Body of pancreas (tissue), 4 donors: ENCODE measurements around the gene TKFC.

ENCODE experiments used
- POLR2A ChIP-seq, 3 donors: fragments of 450-650 bp; IDR thresholded peaks; one replicate each; pipeline ENCODE4 v1.6.1; 2016; ENCODE audit warnings: antibody characterized with exemption in 3 of 3, mild to moderate bottlenecking in 2 of 3
- TF ChIP-seq, protein P1 (sequence below), 7 experiments: fragments of 450-650 bp in 4 of 7; fragments of 200-600 bp in 3 of 7; sonication (generic) in 3 of 7; IDR thresholded peaks; one replicate each; pipeline ENCODE4 v1.5.1; 2016 to 2019; ENCODE audit warnings: antibody characterized with exemption in 7 of 7

DNA sequence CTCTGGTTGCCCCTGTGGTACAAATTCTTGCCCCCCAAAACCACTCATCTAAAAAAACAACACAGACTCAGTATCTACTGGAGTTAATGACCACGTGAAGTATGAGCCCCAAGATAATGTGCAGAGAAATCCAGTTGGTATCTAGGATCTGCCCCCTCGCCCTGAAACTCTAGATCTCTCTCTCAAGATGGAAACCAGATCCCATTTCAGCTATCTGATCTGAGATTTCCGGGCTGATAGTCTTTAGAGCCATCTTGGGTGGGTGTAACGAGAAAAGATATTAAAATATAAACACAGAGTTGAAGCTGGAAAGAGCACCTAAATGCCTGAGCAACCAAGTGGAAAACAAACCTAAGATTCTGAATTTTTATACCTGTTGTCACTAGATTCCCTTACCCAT lies 23.9 kb upstream of the TKFC start:
- TF ChIP-seq POLR2A (IDR thresholded peaks at IDR 0.05), result no peak
- TF ChIP-seq, protein P1, sequence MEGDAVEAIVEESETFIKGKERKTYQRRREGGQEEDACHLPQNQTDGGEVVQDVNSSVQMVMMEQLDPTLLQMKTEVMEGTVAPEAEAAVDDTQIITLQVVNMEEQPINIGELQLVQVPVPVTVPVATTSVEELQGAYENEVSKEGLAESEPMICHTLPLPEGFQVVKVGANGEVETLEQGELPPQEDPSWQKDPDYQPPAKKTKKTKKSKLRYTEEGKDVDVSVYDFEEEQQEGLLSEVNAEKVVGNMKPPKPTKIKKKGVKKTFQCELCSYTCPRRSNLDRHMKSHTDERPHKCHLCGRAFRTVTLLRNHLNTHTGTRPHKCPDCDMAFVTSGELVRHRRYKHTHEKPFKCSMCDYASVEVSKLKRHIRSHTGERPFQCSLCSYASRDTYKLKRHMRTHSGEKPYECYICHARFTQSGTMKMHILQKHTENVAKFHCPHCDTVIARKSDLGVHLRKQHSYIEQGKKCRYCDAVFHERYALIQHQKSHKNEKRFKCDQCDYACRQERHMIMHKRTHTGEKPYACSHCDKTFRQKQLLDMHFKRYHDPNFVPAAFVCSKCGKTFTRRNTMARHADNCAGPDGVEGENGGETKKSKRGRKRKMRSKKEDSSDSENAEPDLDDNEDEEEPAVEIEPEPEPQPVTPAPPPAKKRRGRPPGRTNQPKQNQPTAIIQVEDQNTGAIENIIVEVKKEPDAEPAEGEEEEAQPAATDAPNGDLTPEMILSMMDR (IDR thresholded peaks at IDR 0.05), result no peak
